Effector memory CD4-positive, alpha-beta T cell (primary cell): ENCODE results near the gene JUP.

Source experiments
- DNase-seq, 3 donors: peaks; one replicate each; pipeline ENCODE4 v3.0.0-alpha.2; 2020
- H3K27ac ChIP-seq: 2 replicates; pipeline ENCODE4 v1.7.0; 2013; ENCODE audit warnings: mild to moderate bottlenecking, low read length, moderate library complexity; ENCODE audit not compliant: insufficient read depth, poor library complexity, severe bottlenecking
- H3K27me3 ChIP-seq: replicated peaks from 2 replicates; pipeline ENCODE4 v1.7.0; 2013; ENCODE audit warnings: mild to moderate bottlenecking, low read length; ENCODE audit not compliant: insufficient read depth, control insufficient read depth, poor library complexity, severe bottlenecking
- H3K36me3 ChIP-seq: 2 replicates; pipeline ENCODE4 v1.7.0; 2013; ENCODE audit warnings: mild to moderate bottlenecking, low read length, moderate library complexity; ENCODE audit not compliant: control insufficient read depth, insufficient read depth
- H3K4me1 ChIP-seq: 2 replicates; pipeline ENCODE4 v1.7.0; 2013; ENCODE audit warnings: low read length, mild to moderate bottlenecking; ENCODE audit not compliant: control insufficient read depth, insufficient read depth, poor library complexity, severe bottlenecking
- H3K4me3 ChIP-seq: 2 replicates; pipeline ENCODE4 v1.7.0; 2013; ENCODE audit warnings: low read length, low read depth, mild to moderate bottlenecking; ENCODE audit not compliant: insufficient read depth, poor library complexity, severe bottlenecking
- H3K9me3 ChIP-seq: 2 replicates; pipeline ENCODE4 v1.7.0; 2013; ENCODE audit warnings: mild to moderate bottlenecking, low read length, moderate library complexity; ENCODE audit not compliant: control insufficient read depth

The JUP gene

GRCh38 chr17:41754066-41754465, 32.4 kb downstream of the JUP start:
- no peaks in the 10 kb centered on the region for H3K9me3 ChIP-seq
- peaks cover 4% of the 10 kb centered on the region for H3K27me3 ChIP-seq
- no peak overlapping the region for H3K4me3 ChIP-seq
- no peak for DNase-seq
- H3K27ac ChIP-seq = no peak overlapping the region
- no peaks in the 10 kb centered on the region for H3K4me1 ChIP-seq
- H3K36me3 ChIP-seq = no peaks in the 10 kb centered on the region

DNA sequence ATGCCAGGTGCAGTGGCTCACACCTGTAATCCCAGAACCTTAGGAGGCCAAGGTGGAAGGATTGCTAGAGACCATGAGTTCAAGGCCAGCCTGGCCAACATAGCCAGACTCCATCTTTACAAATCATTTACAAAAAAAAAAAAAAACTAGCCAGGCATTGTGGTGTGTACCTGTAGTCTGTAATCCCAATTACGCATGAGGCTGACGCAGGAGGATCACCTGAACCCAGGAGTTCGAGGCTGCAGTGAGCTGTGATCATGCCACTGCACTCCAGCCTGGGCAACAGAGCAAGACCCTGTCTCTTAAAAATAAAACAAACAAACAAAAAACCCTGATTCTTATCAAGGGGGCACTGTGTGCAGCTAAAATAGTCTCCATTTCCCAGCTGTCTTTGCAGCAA, 35.2 kb downstream of the JUP start:
- H3K36me3 ChIP-seq = no peaks in the 10 kb centered on the region
- H3K4me1 ChIP-seq = no peaks in the 10 kb centered on the region
- H3K27me3 ChIP-seq = peaks cover 4% of the 10 kb centered on the region
- H3K27ac ChIP-seq = no peak overlapping the region
- H3K9me3 ChIP-seq = no peaks in the 10 kb centered on the region
- DNase-seq = no peak
- H3K4me3 ChIP-seq = no peak overlapping the region

DNA sequence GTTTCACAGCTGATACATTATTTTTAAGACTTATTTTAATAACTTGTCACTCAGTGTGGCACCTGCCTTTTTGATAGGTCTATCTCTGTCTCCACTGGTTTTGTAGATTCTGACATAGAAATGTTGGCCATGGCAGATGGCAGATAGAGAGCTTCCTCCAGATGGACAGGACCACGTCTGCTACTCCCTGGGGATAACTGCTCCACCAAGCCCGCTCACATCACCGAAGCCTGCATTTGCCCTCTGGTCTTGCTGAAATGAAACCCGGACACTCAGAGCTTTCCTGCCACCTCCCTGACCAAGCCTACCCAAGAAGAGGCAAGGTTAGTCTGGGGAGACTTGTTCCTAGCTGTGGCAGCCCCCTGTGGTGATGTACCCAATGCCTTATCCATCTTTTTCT, 35.6 kb downstream of the JUP start:
- H3K36me3 ChIP-seq = no peaks in the 10 kb centered on the region
- H3K9me3 ChIP-seq = no peaks in the 10 kb centered on the region
- H3K4me3 ChIP-seq = no peak overlapping the region
- H3K27ac ChIP-seq = no peak overlapping the region
- DNase-seq = no peak
- peaks cover 4% of the 10 kb centered on the region for H3K27me3 ChIP-seq
- no peaks in the 10 kb centered on the region for H3K4me1 ChIP-seq

DNA sequence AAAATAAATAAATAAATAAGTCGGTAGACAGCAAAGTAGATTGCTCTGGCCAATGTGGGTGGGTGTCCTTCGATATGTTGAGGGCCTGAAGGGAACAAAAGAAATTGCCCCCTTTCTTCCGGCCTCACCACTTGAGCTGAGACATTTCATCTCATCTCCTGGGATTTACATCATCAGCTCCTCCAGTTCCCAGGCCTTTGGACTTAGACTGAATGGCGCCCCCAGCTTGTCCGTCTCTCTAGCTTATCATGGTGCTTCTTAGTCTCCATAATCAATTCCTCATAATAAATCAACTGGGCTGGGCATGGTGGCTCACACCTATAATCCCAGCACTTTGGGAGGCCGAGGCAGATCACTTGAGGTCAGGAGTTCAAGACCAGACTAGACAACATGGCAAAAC, 38.2 kb downstream of the JUP start:
- no peaks in the 10 kb centered on the region for H3K9me3 ChIP-seq
- H3K27me3 ChIP-seq = peaks cover 4% of the 10 kb centered on the region
- DNase-seq = no peak
- no peaks in the 10 kb centered on the region for H3K4me1 ChIP-seq
- no peaks in the 10 kb centered on the region for H3K36me3 ChIP-seq
- H3K4me3 ChIP-seq = no peak overlapping the region
- no peak overlapping the region for H3K27ac ChIP-seq

DNA sequence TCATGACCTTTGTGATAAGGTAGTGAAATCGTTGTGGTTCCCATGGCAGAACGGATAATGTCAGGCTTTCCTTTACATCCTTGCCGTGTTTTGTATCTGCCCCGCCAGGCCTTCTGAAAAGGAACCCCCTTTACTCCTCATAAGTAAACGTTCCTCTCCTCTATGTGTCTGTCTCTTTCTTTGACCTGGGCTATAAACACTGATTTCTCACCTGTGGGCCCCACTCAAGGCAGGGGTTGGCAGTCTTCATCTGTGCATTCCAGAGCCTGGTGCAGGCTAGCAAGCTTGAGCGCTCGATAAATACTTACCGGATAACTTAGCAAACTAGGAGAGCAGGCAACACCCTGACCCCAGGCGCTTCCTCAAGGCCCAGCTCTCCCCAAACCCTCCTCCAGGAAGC, 44.8 kb downstream of the JUP start:
- no peaks in the 10 kb centered on the region for H3K9me3 ChIP-seq
- H3K27me3 ChIP-seq = peaks cover 9% of the 10 kb centered on the region
- no peak overlapping the region for H3K27ac ChIP-seq
- no peak overlapping the region for H3K4me3 ChIP-seq
- no peaks in the 10 kb centered on the region for H3K36me3 ChIP-seq
- no peak for DNase-seq
- H3K4me1 ChIP-seq = peaks cover 4% of the 10 kb centered on the region

DNA sequence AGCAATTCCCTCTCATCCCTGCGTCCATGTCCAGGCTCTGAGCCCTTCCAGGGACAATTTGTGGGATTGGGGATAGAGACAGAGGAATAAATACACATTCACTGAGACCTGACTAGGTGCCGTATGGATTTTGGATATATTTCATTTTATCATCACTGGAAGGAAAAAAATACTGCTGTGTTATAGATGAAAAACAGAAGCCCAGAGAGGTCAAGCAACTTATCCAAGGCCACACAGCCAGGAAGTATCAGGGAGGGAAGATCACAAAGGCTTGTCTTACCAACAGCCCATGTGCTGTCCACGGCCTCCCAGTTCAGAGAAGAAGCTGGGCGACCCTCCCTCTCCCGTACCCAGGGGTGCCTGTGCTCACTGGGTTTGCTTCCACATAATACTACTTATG, 46.0 kb downstream of the JUP start:
- Histone ChIP-seq H3K36me3 (no peaks in the 10 kb centered on the region), H3K4me3 (no peak overlapping the region), H3K9me3 (no peaks in the 10 kb centered on the region), H3K27me3 (peaks cover 12% of the 10 kb centered on the region), H3K4me1 (peaks cover 4% of the 10 kb centered on the region), H3K27ac (no peak overlapping the region)
- DNase-seq = no peak

GRCh38 chr17:41739661-41740352, 46.7 kb downstream of the JUP start:
- Histone ChIP-seq H3K4me1 (peaks cover 5% of the 10 kb centered on the region), H3K36me3 (no peaks in the 10 kb centered on the region), H3K27me3 (peaks cover 15% of the 10 kb centered on the region), H3K4me3 (no peak overlapping the region), H3K9me3 (no peaks in the 10 kb centered on the region), H3K27ac (no peak overlapping the region)
- no peak for DNase-seq

DNA sequence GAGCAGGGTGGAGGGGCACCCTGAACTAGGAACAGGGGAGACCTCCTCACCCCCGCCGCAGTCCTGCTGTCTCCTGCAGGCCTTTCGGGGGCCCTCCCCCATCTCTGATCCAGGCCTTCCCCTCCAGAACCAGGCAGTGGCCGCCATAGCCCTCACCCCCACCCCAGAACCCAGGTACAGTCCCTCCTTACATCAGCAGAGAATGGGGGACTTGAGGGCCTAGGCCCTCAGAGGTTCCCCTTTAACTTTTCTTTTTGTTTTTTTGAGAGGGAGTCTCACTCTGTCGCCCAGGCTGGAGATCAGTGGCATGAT, 47.8 kb downstream of the JUP start:
- H3K9me3 ChIP-seq = no peaks in the 10 kb centered on the region

DNA sequence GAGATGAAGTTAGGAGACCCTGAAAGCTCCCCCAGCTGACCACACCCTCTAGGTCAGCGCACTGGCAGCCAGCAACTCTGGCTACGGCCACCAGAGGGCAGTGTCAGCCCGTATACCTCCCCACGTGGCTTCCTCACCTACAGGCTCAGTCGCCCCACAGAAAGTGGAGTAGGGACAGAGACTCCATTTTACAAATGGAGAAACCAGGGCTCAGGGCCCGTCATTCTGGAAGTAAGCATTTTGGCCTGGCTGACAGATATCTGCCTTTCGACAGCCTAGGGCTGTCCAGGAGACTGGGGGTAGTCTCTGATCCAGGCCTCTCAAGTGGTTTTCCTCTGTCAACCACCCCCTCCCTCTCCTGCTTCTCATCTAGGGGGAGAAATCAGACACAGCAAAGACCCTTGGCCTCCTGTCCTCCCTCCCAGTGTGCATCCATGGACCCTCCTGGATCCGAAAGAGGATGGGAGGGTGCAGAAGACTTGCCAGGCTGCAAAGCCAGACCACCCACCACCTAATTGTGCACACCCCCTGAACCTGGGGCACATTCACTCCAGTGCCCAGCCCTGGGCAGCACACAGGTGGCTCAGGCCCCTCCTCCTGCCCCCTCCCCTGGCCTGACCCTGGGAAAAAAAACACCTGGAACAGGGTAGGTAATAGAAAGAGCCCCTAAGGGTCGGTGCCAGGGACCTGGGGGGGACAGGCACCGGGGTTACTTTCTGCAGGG, 48.3 kb downstream of the JUP start:
- H3K4me3 ChIP-seq = no peak overlapping the region
- no peaks in the 10 kb centered on the region for H3K9me3 ChIP-seq
- H3K4me1 ChIP-seq = peaks cover 10% of the 10 kb centered on the region
- H3K36me3 ChIP-seq = no peaks in the 10 kb centered on the region
- H3K27ac ChIP-seq = no peak overlapping the region
- DNase-seq = peak; percentile 56 to 63 (median 58)
- peaks cover 26% of the 10 kb centered on the region for H3K27me3 ChIP-seq

More for the DNA sequence above, 47.8 kb downstream of the JUP start:
- peaks cover 25% of the 10 kb centered on the region for H3K27me3 ChIP-seq
- H3K27ac ChIP-seq = no peak overlapping the region
- peaks cover 10% of the 10 kb centered on the region for H3K4me1 ChIP-seq
- no peak overlapping the region for H3K4me3 ChIP-seq
- no peaks in the 10 kb centered on the region for H3K36me3 ChIP-seq
- DNase-seq = no peak

GRCh38 chr17:41737680-41738023, 48.9 kb downstream of the JUP start:
- H3K4me1 ChIP-seq = peaks cover 10% of the 10 kb centered on the region
- no peak overlapping the region for H3K27ac ChIP-seq
- no peak for DNase-seq
- no peak overlapping the region for H3K4me3 ChIP-seq
- peaks cover 28% of the 10 kb centered on the region for H3K27me3 ChIP-seq
- H3K36me3 ChIP-seq = no peaks in the 10 kb centered on the region
- no peaks in the 10 kb centered on the region for H3K9me3 ChIP-seq
